Thyroid gland (tissue), 4 donors: ENCODE data around the gene ITGA11. TPM values are rescaled to one million over a fixed set of nuclear protein-coding genes. Genes with fewer than 3 reads are reported as not detected.

Experiments used
- DNase-seq, 2 donors: peaks; one replicate each; pipeline ENCODE4 v3.0.0-alpha.2; 2019
- H3K27ac ChIP-seq, 3 donors: fragments of 200-600 bp; sonication (generic); 1 replicate in 2 of 3; 2 replicates in 1 of 3; pipeline ENCODE4 v1.5.1; 2016 to 2019; ENCODE audit warnings: mild to moderate bottlenecking in 1 of 3, moderate library complexity in 1 of 3
- H3K27me3 ChIP-seq: fragments of 200-600 bp; sonication (generic); one replicate; pipeline ENCODE4 v1.5.1; 2019
- H3K36me3 ChIP-seq, 2 donors: fragments of 200-600 bp; sonication (generic); one replicate each; pipeline ENCODE4 v1.5.1; 2016 to 2019
- H3K4me1 ChIP-seq, 2 donors: fragments of 200-600 bp; sonication (generic); one replicate each; pipeline ENCODE4 v1.5.1; 2017 to 2019
- H3K4me3 ChIP-seq, 3 donors: fragments of 200-600 bp; sonication (generic); replicated peaks in 1 of 3; 1 replicate in 2 of 3; 2 replicates in 1 of 3; pipeline ENCODE4 v1.5.1; 2016; ENCODE audit warnings: mild to moderate bottlenecking in 1 of 3
- H3K9me3 ChIP-seq: fragments of 200-600 bp; sonication (generic); one replicate; pipeline ENCODE4 v1.5.1; 2017
- CTCF ChIP-seq, 6 experiments: fragments of 200-600 bp in 3 of 6; fragments of 450-650 bp in 3 of 6; sonication (generic) in 3 of 6; IDR thresholded peaks; one replicate each; pipeline ENCODE4 v1.5.1; 2016 to 2019; ENCODE audit warnings: antibody characterized with exemption in 6 of 6, mild to moderate bottlenecking in 2 of 6, inconsistent platforms in 1 of 6, moderate library complexity in 1 of 6
- POLR2A ChIP-seq, 2 donors: fragments of 450-650 bp; IDR thresholded peaks; one replicate each; pipeline ENCODE4 v1.6.1; 2017; ENCODE audit warnings: antibody characterized with exemption in 2 of 2, mild to moderate bottlenecking in 2 of 2, moderate library complexity in 1 of 2
- WGBS, 2 donors: methylation state at CpG; one replicate each; pipeline ENCODE4 v1.1.5; 2017; 5-methylcytosine and 5-hydroxymethylcytosine counted together
- intact Hi-C: fragments of 100-400 bp; cut with DNase I; formaldehyde crosslinking; loops from one replicate; pipeline ENCODE4 v1.15.1; 2023
- total RNA-seq, 4 donors: library from RNA; depleted of rRNA; stranded (reverse); fragments of >200 nt; gene quantifications; one replicate each; pipeline ENCODE4 v1.2.3, GENCODE V29; 2016

The ITGA11 gene
- total RNA-seq, 4 donors from 2014 or later: 3.0 to 6.1 (median 4.3) TPM

GRCh38 chr15:68404056-68404798, 27.7 kb downstream of the ITGA11 start:
- no peak for DNase-seq
- Histone ChIP-seq H3K36me3 (no peaks in the 10 kb centered on the region), H3K27me3 (no peaks in the 10 kb centered on the region), H3K27ac (no peak overlapping the region), H3K4me1 (no peaks in the 10 kb centered on the region), H3K9me3 (no peaks in the 10 kb centered on the region), H3K4me3 (no peak overlapping the region)
- TF ChIP-seq POLR2A (IDR thresholded peaks at IDR 0.05) (no peak), CTCF (IDR thresholded peaks at IDR 0.05) (no peak)
- 77 to 80% methylated on average over 12 of the region's 12 CpGs for WGBS, 2 donors
- intact Hi-C loops: no loop called here

GRCh38 chr15:68403161-68403941, 28.6 kb downstream of the ITGA11 start:
- intact Hi-C loops: no loop called here
- H3K4me3 ChIP-seq: no peak overlapping the region
- H3K27ac ChIP-seq: no peak overlapping the region

GRCh38 chr15:68402432-68403160, 29.4 kb downstream of the ITGA11 start:
- H3K9me3 ChIP-seq: no peaks in the 10 kb centered on the region
- TF ChIP-seq CTCF (IDR thresholded peaks at IDR 0.05) (no peak), POLR2A (IDR thresholded peaks at IDR 0.05) (no peak)
- no peaks in the 10 kb centered on the region for H3K36me3 ChIP-seq
- DNase-seq: no peak
- no peaks in the 10 kb centered on the region for H3K4me1 ChIP-seq
- no peaks in the 10 kb centered on the region for H3K27me3 ChIP-seq
- H3K27ac ChIP-seq: no peak overlapping the region
- no peak overlapping the region for H3K4me3 ChIP-seq
- WGBS, 2 donors: 90 to 91% methylated on average over 9 of the region's 9 CpGs
- intact Hi-C loops: no loop called here

More at GRCh38 chr15:68403161-68403941, 28.6 kb downstream of the ITGA11 start:
- no peak for TF ChIP-seq CTCF (IDR thresholded peaks at IDR 0.05)
- no peak for TF ChIP-seq POLR2A (IDR thresholded peaks at IDR 0.05)
- Histone ChIP-seq H3K4me1 (no peaks in the 10 kb centered on the region), H3K36me3 (no peaks in the 10 kb centered on the region), H3K9me3 (no peaks in the 10 kb centered on the region), H3K27me3 (no peaks in the 10 kb centered on the region)
- WGBS, 2 donors: 79 to 86% methylated on average over 8 of the region's 8 CpGs
- no peak for DNase-seq

- Histone ChIP-seq H3K9me3 (no peaks in the 10 kb centered on the region), H3K4me1 (no peaks in the 10 kb centered on the region), H3K27ac (no peak overlapping the region), H3K27me3 (no peaks in the 10 kb centered on the region), H3K36me3 (no peaks in the 10 kb centered on the region), H3K4me3 (no peak overlapping the region)
- intact Hi-C loops: no loop called here
- DNase-seq: no peak
- TF ChIP-seq CTCF (IDR thresholded peaks at IDR 0.05): no peak
- no peak for TF ChIP-seq POLR2A (IDR thresholded peaks at IDR 0.05)
- WGBS, 2 donors: 87 to 88% methylated on average over 10 of the region's 11 CpGs
Measured at GRCh38 chr15:68401496-68402431, 30.2 kb downstream of the ITGA11 start.
